ENCODE measurements around the gene DES. TPM values are rescaled to one million over a fixed set of nuclear protein-coding genes. Genes with fewer than 3 reads are reported as not detected.

DES gene
- total and polyA plus RNA-seq, 2 donors (not counting 3 experiments of a cell fraction or from before 2014, with no cell fraction given), result not detected

- no TSS peak for BruUV-seq (replicated peaks)
- Histone ChIP-seq H3K4me3 (replicated peaks in 1 of 3; ENCODE audit: insufficient read depth in 1 of 3, low read depth in 1 of 3, low read length in 3 of 3) (no peak overlapping the region), H3K9me1 (replicated peaks; ENCODE audit: control insufficient read depth, extremely low read depth, insufficient read depth, low read length) (no peaks in the 10 kb centered on the region), H3K9me3 (replicated peaks; ENCODE audit: control insufficient read depth, insufficient read depth, low read length) (no peaks in the 10 kb centered on the region), H3K9ac (replicated peaks; ENCODE audit: extremely low read depth, insufficient read depth, low read length) (no peak overlapping the region), H3K27ac (ENCODE audit: insufficient read depth, low read depth, low read length) (no peak overlapping the region), H3K4me2 (ENCODE audit: insufficient read depth, low read length) (no peak overlapping the region), H2AFZ (ENCODE audit: low read depth, low read length) (no peak overlapping the region), H3K27me3 (ENCODE audit: control insufficient read depth in 2 of 2, insufficient read depth in 2 of 2, low read length in 2 of 2) (no peaks in the 10 kb centered on the region), H4K20me1 (replicated peaks; ENCODE audit: control insufficient read depth, extremely low read depth, insufficient read depth, low read length) (no peaks in the 10 kb centered on the region), H3K79me2 (ENCODE audit: control insufficient read depth, insufficient read depth, low read length) (no peaks in the 10 kb centered on the region), H3K36me3 (ENCODE audit: control insufficient read depth in 2 of 2, extremely low read depth in 1 of 2, insufficient read depth in 2 of 2, low read length in 2 of 2) (peaks cover 0 to 7% of the 10 kb centered on the region in 2 experiments), H3K4me1 (ENCODE audit: control insufficient read depth, extremely low read depth, insufficient read depth, low read length) (no peaks in the 10 kb centered on the region)
- FAIRE-seq (no peak), DNase-seq (ENCODE audit: low read depth, low spot score) (peak; percentile 31)
- intact Hi-C loops (cut with micrococcal nuclease) (no loop called here), dilution Hi-C loops (cut with MboI; ENCODE audit: extremely low pct_ligation_motif_present, low sequenced_read_pairs) (no loop called here)
- TF ChIP-seq FOS (IDR thresholded peaks at IDR 0.05; ENCODE audit: borderline replicate concordance, insufficient read depth, low read length), result no peak
- TF ChIP-seq MYC (IDR thresholded peaks at IDR 0.05; ENCODE audit: low read depth, low read length), result no peak
- TF ChIP-seq, protein P1, sequence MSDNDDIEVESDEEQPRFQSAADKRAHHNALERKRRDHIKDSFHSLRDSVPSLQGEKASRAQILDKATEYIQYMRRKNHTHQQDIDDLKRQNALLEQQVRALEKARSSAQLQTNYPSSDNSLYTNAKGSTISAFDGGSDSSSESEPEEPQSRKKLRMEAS (IDR thresholded peaks at IDR 0.05; ENCODE audit: insufficient read depth, insufficient read length), result no peak
- TF ChIP-seq, protein P2, sequence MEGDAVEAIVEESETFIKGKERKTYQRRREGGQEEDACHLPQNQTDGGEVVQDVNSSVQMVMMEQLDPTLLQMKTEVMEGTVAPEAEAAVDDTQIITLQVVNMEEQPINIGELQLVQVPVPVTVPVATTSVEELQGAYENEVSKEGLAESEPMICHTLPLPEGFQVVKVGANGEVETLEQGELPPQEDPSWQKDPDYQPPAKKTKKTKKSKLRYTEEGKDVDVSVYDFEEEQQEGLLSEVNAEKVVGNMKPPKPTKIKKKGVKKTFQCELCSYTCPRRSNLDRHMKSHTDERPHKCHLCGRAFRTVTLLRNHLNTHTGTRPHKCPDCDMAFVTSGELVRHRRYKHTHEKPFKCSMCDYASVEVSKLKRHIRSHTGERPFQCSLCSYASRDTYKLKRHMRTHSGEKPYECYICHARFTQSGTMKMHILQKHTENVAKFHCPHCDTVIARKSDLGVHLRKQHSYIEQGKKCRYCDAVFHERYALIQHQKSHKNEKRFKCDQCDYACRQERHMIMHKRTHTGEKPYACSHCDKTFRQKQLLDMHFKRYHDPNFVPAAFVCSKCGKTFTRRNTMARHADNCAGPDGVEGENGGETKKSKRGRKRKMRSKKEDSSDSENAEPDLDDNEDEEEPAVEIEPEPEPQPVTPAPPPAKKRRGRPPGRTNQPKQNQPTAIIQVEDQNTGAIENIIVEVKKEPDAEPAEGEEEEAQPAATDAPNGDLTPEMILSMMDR (IDR thresholded peaks at IDR 0.05; ENCODE audit: extremely low read depth in 1 of 2, insufficient read depth in 1 of 2, low read depth in 1 of 2, low read length in 2 of 2), result no peak
- no peak for TF ChIP-seq EZH2 (IDR thresholded peaks at IDR 0.05; ENCODE audit: borderline replicate concordance, low read depth, low read length, severe bottlenecking)
- no peak for TF ChIP-seq JUN (IDR thresholded peaks at IDR 0.05; ENCODE audit: borderline replicate concordance, insufficient read depth, insufficient read length, low read depth)
- TF ChIP-seq POLR2AphosphoS5 (IDR thresholded peaks at IDR 0.05; ENCODE audit: insufficient read depth, low read depth, low read length), result no peak
- TF ChIP-seq GATA2 (IDR thresholded peaks at IDR 0.05; ENCODE audit: insufficient read depth, insufficient read length, low read depth, low read length), result no peak
- no peak for TF ChIP-seq POLR2A (IDR thresholded peaks at IDR 0.05; ENCODE audit: low read depth, low read length)
- CTCF ChIA-PET, result interaction anchor here (1.2 to 2.1 kb wide), 4 partner anchors 15 to 34 kb away, joined by 3 to 6 read pairs (median 4); partner anchors contain the start of gene DNPEP
- POLR2A ChIA-PET, result no interaction called here
Observed at GRCh38 chr2:219369447-219369861, 48.7 kb upstream of the DES start.
